ENCODE results near the gene ZFP1.

GRCh38 chr16:75099738-75100602 lies 48.4 kb upstream of the ZFP1 start:
- no peak for TF ChIP-seq CTCF (IDR thresholded peaks at IDR 0.05 in 8 of 11, conservative IDR thresholded peaks at IDR 0.05 in 3 of 11)
- no peak for TF ChIP-seq POLR2A (IDR thresholded peaks at IDR 0.05)
